GM12864 (cell line): ENCODE measurements around the gene ERFL.
A peak's percentile ranks its signal among the peaks of the same experiment; 100 is the strongest.

Experiments used
- DNase-seq: peaks from one replicate; pipeline ENCODE4 v3.0.0-alpha.2; 2011; ENCODE audit warnings: low read depth
- H3K4me3 ChIP-seq: 2 replicates; pipeline ENCODE4 v1.5.1; 2011; ENCODE audit warnings: mild to moderate bottlenecking, low read depth, low read length, control low read depth
- TF ChIP-seq, protein P1 (sequence below): IDR thresholded peaks from 2 replicates; pipeline ENCODE4 v1.5.1; 2011; ENCODE audit warnings: low read depth, mild to moderate bottlenecking, moderate library complexity, low read length, control low read depth, inconsistent platforms; ENCODE audit errors: missing control alignments

The ERFL gene

DNA sequence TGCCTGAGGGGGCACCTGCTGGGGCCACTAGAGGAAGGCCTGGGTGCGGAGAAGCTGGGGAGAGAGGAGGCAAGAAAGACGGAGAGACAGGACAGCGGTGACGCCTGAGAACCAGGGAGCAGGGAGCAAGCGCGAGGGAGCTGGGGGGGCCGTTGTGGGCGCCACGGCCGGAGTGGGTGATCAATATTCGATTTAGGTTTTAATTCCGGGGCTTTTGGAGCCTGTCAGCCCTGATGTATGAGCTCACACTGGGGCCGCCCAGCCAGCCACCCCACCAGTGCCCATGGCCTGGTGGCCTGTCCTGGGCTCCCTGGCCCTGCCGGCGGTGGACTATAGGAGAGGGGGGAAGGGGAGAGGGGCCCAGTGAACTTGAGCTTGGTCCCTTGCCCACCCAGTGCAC lies 8.7 kb upstream of the ERFL start:
- DNase-seq: no peak
- H3K4me3 ChIP-seq: no peak overlapping the region
- TF ChIP-seq, protein P1, sequence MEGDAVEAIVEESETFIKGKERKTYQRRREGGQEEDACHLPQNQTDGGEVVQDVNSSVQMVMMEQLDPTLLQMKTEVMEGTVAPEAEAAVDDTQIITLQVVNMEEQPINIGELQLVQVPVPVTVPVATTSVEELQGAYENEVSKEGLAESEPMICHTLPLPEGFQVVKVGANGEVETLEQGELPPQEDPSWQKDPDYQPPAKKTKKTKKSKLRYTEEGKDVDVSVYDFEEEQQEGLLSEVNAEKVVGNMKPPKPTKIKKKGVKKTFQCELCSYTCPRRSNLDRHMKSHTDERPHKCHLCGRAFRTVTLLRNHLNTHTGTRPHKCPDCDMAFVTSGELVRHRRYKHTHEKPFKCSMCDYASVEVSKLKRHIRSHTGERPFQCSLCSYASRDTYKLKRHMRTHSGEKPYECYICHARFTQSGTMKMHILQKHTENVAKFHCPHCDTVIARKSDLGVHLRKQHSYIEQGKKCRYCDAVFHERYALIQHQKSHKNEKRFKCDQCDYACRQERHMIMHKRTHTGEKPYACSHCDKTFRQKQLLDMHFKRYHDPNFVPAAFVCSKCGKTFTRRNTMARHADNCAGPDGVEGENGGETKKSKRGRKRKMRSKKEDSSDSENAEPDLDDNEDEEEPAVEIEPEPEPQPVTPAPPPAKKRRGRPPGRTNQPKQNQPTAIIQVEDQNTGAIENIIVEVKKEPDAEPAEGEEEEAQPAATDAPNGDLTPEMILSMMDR: no peak

DNA sequence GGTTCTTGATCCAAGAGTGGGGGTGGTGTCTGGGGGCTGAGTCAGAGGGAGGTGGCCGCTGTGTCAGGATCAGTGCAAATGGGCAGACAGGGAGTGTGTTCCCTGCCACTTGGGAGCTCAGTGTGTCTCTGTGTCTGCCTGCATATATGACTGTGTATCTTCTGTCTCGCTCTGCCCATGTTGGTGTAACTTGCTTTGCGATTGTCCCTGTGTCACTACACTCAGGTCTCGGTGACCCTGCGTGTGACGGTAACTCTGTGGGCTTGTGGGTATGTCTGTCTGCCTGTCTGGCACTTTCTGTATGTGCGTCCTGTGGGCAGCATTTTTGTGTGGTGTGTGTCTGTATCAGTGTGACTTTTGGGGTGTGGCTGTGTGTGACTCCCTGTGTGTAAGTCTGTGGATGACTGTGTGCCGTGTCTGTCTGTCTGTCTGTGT lies 8.2 kb upstream of the ERFL start:
- no peak for DNase-seq
- TF ChIP-seq, protein P1: no peak
- no peak overlapping the region for H3K4me3 ChIP-seq

DNA sequence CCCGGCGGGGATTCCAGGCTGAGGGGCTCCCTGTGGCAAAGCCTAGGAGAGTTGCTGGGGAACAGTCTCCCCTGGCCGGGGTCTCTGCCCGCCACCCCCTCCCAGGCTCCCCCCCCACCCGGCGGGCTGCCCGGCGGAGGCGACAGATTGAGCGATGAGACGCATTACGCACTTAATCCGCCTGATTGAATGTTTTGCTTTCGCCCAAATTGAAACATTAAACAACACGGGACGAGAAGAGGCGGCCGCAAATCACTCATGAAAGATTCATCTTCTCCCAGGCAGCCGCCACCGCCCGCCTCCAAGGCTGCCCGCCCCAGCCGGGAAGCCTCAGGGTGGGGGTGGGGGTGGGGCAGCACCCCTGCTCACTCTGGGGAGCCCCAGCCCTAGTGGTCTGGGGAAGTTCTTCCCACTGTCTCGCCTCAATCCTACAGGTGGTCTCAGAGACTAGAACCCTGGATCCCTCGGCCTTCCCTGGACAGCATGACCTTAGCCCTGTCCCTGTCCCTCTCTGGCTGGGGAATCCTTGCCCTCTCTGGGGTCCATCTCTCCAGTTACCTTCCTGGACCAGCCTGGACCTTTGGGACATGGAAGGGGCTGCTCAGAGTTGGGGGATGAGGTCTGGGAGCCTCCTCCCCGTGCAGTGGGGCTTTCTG lies 7.6 kb upstream of the ERFL start:
- no peak overlapping the region for H3K4me3 ChIP-seq
- no peak for DNase-seq
- TF ChIP-seq, protein P1: no peak

DNA sequence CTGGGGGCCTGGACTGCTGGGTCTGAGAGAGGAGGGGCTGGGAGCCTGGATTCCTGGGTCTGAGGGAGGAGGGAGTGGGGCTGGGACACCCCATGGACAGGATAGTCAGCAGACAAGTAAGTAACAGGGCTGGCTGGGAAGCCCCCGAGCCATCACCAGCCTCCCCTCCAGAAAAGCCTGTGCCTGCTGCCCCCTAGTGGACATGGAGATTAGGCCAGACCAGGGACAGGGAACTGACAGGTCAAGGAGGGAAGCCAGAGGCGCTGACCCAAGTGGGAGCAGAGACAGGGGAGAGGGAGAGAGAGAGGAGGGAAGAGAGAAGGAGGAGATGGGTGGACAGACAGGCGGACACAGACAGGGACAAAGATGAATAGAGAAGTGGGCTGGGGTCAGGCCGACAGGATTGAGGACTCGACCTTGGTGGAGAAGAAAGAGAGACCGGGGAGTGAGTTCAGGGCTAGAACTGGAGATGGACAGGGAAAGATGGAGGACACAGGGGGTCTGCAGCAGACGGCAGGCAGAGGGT lies 6.7 kb upstream of the ERFL start:
- H3K4me3 ChIP-seq: no peak overlapping the region
- no peak for DNase-seq
- TF ChIP-seq, protein P1: peak; percentile 91

DNA sequence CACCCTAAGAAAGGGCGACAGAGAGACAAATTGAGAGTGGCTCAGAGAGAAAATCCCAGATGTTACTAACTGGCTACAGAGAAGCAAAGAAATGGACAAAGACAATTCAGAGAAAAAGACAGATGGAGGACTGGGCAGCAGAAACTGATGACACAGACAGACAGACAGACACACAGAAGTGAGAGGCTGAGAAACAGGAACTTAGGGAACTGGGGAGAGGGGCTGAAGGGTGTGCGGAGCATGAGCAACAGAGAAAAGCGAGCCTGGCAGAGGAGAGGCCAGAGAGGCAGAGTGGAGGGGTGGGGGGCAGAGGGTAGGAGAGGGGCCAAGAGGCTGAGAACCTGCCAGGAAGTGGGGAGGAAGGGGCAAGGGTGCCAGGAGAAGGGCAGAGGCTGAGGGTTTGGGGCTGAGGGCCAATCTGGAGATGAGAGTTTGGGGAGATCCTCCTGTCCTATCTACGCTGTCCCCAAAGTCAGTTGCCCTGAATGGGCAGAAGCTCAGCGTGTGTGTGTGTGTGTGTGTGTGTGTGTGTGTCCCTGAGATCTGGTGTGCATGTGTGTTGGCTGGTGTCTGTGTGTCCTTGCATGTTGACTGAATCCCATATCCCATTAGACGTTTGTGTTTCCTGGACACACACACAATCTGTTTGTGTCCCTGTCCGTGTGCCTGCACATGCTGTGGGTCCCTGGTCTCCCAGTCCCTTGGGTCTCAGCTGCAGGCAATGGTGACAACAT lies 5.6 kb upstream of the ERFL start:
- no peak overlapping the region for H3K4me3 ChIP-seq
- TF ChIP-seq, protein P1: no peak
- no peak for DNase-seq

DNA sequence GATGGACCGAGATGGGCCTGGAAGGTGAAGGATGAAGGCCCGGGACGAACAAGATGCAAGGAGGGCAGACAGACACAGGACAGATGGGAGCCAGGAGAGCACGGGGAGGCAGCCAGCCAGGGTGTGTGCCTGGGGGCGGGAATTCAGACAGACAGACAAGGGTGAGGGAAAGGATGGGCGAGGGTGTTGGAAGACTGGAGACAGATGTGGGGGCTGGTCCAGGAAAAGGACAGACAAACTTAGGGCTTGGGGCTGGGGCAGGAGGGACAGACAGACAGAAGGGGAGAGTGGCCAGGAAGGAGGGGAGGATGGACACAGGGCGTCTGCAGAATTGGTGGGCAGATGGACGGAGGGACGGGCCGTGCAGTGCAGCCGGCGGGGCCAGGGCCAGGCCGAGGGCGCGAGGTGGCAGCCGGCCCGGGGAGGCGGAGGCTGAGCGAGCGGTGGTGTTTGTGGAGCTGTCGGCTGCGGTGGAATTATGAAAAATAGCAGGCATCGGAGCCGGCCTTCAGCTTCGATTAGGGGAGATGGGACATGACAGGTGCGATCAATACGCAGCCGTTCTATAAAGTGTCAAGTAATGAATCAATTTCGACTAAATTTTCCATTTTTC lies 4.6 kb upstream of the ERFL start:
- no peak overlapping the region for H3K4me3 ChIP-seq
- TF ChIP-seq, protein P1: no peak
- no peak for DNase-seq
